K562 (cell line): ENCODE results near the gene ATP9B. TPM values are rescaled to one million over a fixed set of nuclear protein-coding genes. Genes with fewer than 3 reads are reported as not detected.

Source experiments
- FOXO4 ChIP-seq: fragments of 450-650 bp; formaldehyde crosslinking; IDR thresholded peaks from 2 replicates; pipeline ENCODE4 v1.4.0; 2020; ENCODE audit warnings: mild to moderate bottlenecking, moderate library complexity
- HNRNPH1 ChIP-seq: fragments of 200-400 bp; formaldehyde crosslinking; optimal IDR thresholded peaks from 2 replicates; pipeline ENCODE3; 2017; ENCODE audit warnings: low read depth, mild to moderate bottlenecking, low read length, moderate library complexity
- MEIS2 ChIP-seq: fragments of 450-650 bp; IDR thresholded peaks from 2 replicates; pipeline ENCODE4 v1.6.1; 2014; ENCODE audit warnings: mild to moderate bottlenecking; ENCODE audit not compliant: partially characterized antibody
- NRF1 ChIP-seq, 2 experiments: fragments of 450-650 bp; IDR thresholded peaks in 1 of 2; conservative IDR thresholded peaks in 1 of 2; 2 replicates each; pipeline ENCODE4 v1.6.1; 2014; ENCODE audit warnings: mild to moderate bottlenecking in 2 of 2
- REST ChIP-seq, 2 experiments: fragments of 450-650 bp; formaldehyde crosslinking in 1 of 2; IDR thresholded peaks; 2 replicates each; pipeline versions ENCODE4 v1.4.0 to v1.6.1; 2014 to 2020; ENCODE audit warnings: mild to moderate bottlenecking in 2 of 2, borderline replicate concordance in 1 of 2, low read depth in 1 of 2
- USF1 ChIP-seq: sonication (generic); formaldehyde crosslinking; IDR thresholded peaks from 2 replicates; pipeline ENCODE4 v1.9.0; 2022; ENCODE audit warnings: mild to moderate bottlenecking, missing genetic modification reagents
- ZKSCAN8 ChIP-seq: fragments of 200-800 bp; sonication (Bioruptor generic); IDR thresholded peaks from 2 replicates; pipeline ENCODE4 v1.6.1; 2016; ENCODE audit warnings: missing genetic modification characterization, missing compliant biosample characterization
- ZNF318 ChIP-seq, 2 experiments: fragments of 450-650 bp; IDR thresholded peaks; 2 replicates each; pipeline ENCODE4 v1.6.1; 2016; ENCODE audit warnings: mild to moderate bottlenecking in 2 of 2, borderline replicate concordance in 1 of 2, low read depth in 1 of 2, moderate library complexity in 1 of 2
- ZNF583 ChIP-seq: fragments of 250-450 bp; sonication (Bioruptor Pico); IDR thresholded peaks from 2 replicates; pipeline ENCODE4 v1.4.0; 2020
- polyA plus RNA-seq, 8 experiments: library from polyadenylated mRNA; depleted of rRNA in 4 of 8; stranded (reverse) in 5 of 8; unstranded in 3 of 8; fragments of >200 nt; fragmentation: Nextera tagmentation in 2 of 8; fragmentation: Illumina TruSeq in 1 of 8; extraction: Ambion mirVana in 2 of 8; extraction: Trizol in 1 of 8; gene quantifications; 2 replicates each; pipeline versions ENCODE4 v1.2.1 to v1.2.3, GENCODE V29; 2011 to 2014; ENCODE audit warnings: inconsistent platforms in 1 of 8, missing spikeins in 1 of 8
- total RNA-seq, 7 experiments: library from RNA; depleted of rRNA in 6 of 7; stranded (reverse); fragments of >200 nt in 6 of 7; fragmentation: Illumina TruSeq in 2 of 7; extraction: Trizol in 2 of 7; gene quantifications; 2 replicates each; pipeline versions ENCODE4 v1.2.1 to v1.2.3, GENCODE V29; 2011 to 2021; ENCODE audit warnings: low replicate concordance in 1 of 7

Gene ATP9B
- total and polyA plus RNA-seq, 9 of the 15 experiments (the other 6 are each of a cell fraction or from before 2014, with no cell fraction given): 0.66 to 13.2 (median 7.9) TPM

GRCh38 chr18:79404567-79404910 lies 335.3 kb downstream of the ATP9B start (continued):
- TF ChIP-seq USF1 (CRISPR knock-in tag): no peak
- TF ChIP-seq ZNF583 (CRISPR knock-in tag): no peak
- TF ChIP-seq FOXO4 (CRISPR knock-in tag): no peak
- peak; percentile 53 for TF ChIP-seq REST (IDR thresholded peaks at IDR 0.05; ENCODE audit: borderline replicate concordance)
- no peak for TF ChIP-seq REST (CRISPR knock-in tag; IDR thresholded peaks at IDR 0.05; ENCODE audit: low read depth)
- TF ChIP-seq ZNF318 (IDR thresholded peaks at IDR 0.05; ENCODE audit: borderline replicate concordance in 1 of 2, low read depth in 1 of 2): no peak
- no peak for TF ChIP-seq MEIS2
- TF ChIP-seq NRF1 (conservative IDR thresholded peaks at IDR 0.05 in 1 of 2, IDR thresholded peaks at IDR 0.05 in 1 of 2): peak; percentile 91 to 92
- TF ChIP-seq HNRNPH1: no peak
- no peak for TF ChIP-seq ZKSCAN8 (CRISPR knock-in tag)
